Heart left ventricle (tissue), 16 donors: ENCODE results near the gene HEPACAM. TPM values are rescaled to one million over a fixed set of nuclear protein-coding genes. Genes with fewer than 3 reads are reported as not detected.

Experiments used
- ATAC-seq, 4 donors: fragments of 200-7000 bp; cut with Tn5 transposase; one replicate each; pipeline ENCODE4 v1.9.1; 2020 to 2022; ENCODE audit warnings: moderate library complexity in 4 of 4, mild to moderate bottlenecking in 3 of 4, moderate number of reproducible peaks in 1 of 4
- DNase-seq, 5 donors: peaks; one replicate each; pipeline ENCODE4 v3.0.0-alpha.2; 2020
- H3K27ac ChIP-seq, 12 donors: fragments of 200-600 bp; sonication (generic) in 4 of 12; one replicate each; pipeline versions ENCODE4 v1.5.0 to v1.8.0; 2016 to 2022; ENCODE audit warnings: mild to moderate bottlenecking in 2 of 12
- H3K27me3 ChIP-seq, 9 donors: fragments of 200-600 bp; sonication (generic) in 2 of 9; one replicate each; pipeline versions ENCODE4 v1.5.1 to v1.8.0; 2016 to 2022; ENCODE audit warnings: mild to moderate bottlenecking in 3 of 9
- H3K36me3 ChIP-seq, 9 donors: fragments of 200-600 bp; sonication (generic) in 2 of 9; one replicate each; pipeline versions ENCODE4 v1.5.0 to v1.8.0; 2018 to 2022; ENCODE audit warnings: mild to moderate bottlenecking in 2 of 9
- H3K4me1 ChIP-seq, 12 donors: fragments of 200-600 bp; sonication (generic) in 4 of 12; one replicate each; pipeline versions ENCODE4 v1.5.0 to v1.8.0; 2016 to 2022; ENCODE audit warnings: mild to moderate bottlenecking in 3 of 12
- H3K4me3 ChIP-seq, 12 donors: fragments of 200-600 bp; sonication (generic) in 4 of 12; one replicate each; pipeline versions ENCODE4 v1.5.0 to v1.8.0; 2017 to 2022; ENCODE audit warnings: mild to moderate bottlenecking in 9 of 12, moderate library complexity in 4 of 12
- H3K9me3 ChIP-seq, 12 donors: fragments of 200-600 bp; sonication (generic) in 4 of 12; one replicate each; pipeline versions ENCODE4 v1.5.0 to v1.8.0; 2016 to 2022; ENCODE audit warnings: mild to moderate bottlenecking in 1 of 12
- CTCF ChIP-seq, 12 donors: fragments of 200-600 bp; sonication (generic) in 4 of 12; IDR thresholded peaks; one replicate each; pipeline versions ENCODE4 v1.5.0 to v1.8.0; 2018 to 2022; ENCODE audit warnings: antibody characterized with exemption in 12 of 12, mild to moderate bottlenecking in 5 of 12
- POLR2A ChIP-seq, 2 donors: fragments of 450-650 bp; IDR thresholded peaks; one replicate each; pipeline ENCODE4 v1.6.1; 2017; ENCODE audit warnings: antibody characterized with exemption in 2 of 2, mild to moderate bottlenecking in 2 of 2, moderate library complexity in 2 of 2
- WGBS, 4 donors: extraction: QIAGEN DNeasy Blood & Tissue Kit in 2 of 4; methylation state at CpG; one replicate each; pipeline versions ENCODE4 v1.1.5 to v1.1.7; 2013 to 2018; 5-methylcytosine and 5-hydroxymethylcytosine counted together
- intact Hi-C, 10 donors: fragments of 100-400 bp; cut with DNase I; formaldehyde crosslinking; loops; one replicate each; pipeline versions ENCODE4 v1.11.1 to v1.14.2; 2022
- polyA plus RNA-seq, 2 donors: library from polyadenylated mRNA; stranded (reverse); fragments of 200-250 nt; gene quantifications; one replicate each; pipeline ENCODE4 v1.2.3, GENCODE V29; 2013
- total RNA-seq, 9 donors: library from RNA; depleted of rRNA in 2 of 9; stranded (reverse); fragments of >200 nt in 2 of 9; fragmentation: NEBNext Ultra II Directional in 3 of 9; extraction: Animal tissue kit (Norgen Biotek cat#: 25700) in 3 of 9; gene quantifications; one replicate each; pipeline versions ENCODE4 v1.1.0 to v1.2.4, GENCODE V29; 2016 to 2023
- donor health status: ischemic (EF 13 %, LVEDD 7.1; RV severe dilation, severe dysfunction).
- donor health status: healthy with polysubstance abuse.
- donor health status: DM: no; HTN: yes; CAD: no.
- donor health status: DM: no; HTN: no; CAD: no.
- donor health status: ischemic (EF 25% LVEDD 6.9; RV normal size, moderate dysfunction).
- donor health status: ischemic (EF 25% LVEDD 5.7; RV mildly dilated, moderate dysfunction).
- donor health status: healthy.
- donor health status: DM: yes; HTN: yes; CAD: no.
- donor health status: ischemic (EF 35%, LVEDD 5.7; RV mildly dilated, moderate dysfunction).
- donor health status: nonischemic (EF 11% LVEDD 7.7; RV severe dilation, severe dysfunction).
- donor health status: DM: yes; HTN: yes; CAD: no.
- donor health status: PGD.
- donor health status: ischemic (EF 29% LVEDD 5.4; RV normal size, mild dysfunction).
- donor health status: nonischemic (EF 23%, LVEDD 6.1; RV moderate dilation, normal function).

Gene HEPACAM
- total and polyA plus RNA-seq, 11 donors: 0.07 to 2.6 (median 0.38) TPM; not detected in 4

- 92 to 96% (median 93%) methylated on average over 7 of the region's 7 CpGs for WGBS, 4 donors
- no peak overlapping the region for H3K27ac ChIP-seq
- ATAC-seq (no peak), DNase-seq (peak in 1 of 5 donors; percentile 13)
- H3K4me3 ChIP-seq: no peak overlapping the region
- H3K36me3 ChIP-seq: no peaks in the 10 kb centered on the region
- no peak for TF ChIP-seq POLR2A (IDR thresholded peaks at IDR 0.05)
- TF ChIP-seq CTCF (IDR thresholded peaks at IDR 0.05): no peak
- intact Hi-C loops: loop anchor here in 7 of 10 donors (2.0 to 10.0 kb wide), 5 partner anchors 50 to 117 kb away; partner anchors contain the start of gene CCDC15 (in 5 of the 7)
- H3K27me3 ChIP-seq: peaks cover 11 to 65% (median 29%) of the 10 kb centered on the region in 9 donors
- H3K4me1 ChIP-seq: peaks cover 0 to 26% (median 19%) of the 10 kb centered on the region in 12 donors
- no peaks in the 10 kb centered on the region for H3K9me3 ChIP-seq
Measured at GRCh38 chr11:124874571-124875255, 61.1 kb downstream of the HEPACAM start.

- TF ChIP-seq CTCF (IDR thresholded peaks at IDR 0.05): no peak
- no peak for TF ChIP-seq POLR2A (IDR thresholded peaks at IDR 0.05)
- no peaks in the 10 kb centered on the region for H3K36me3 ChIP-seq
- intact Hi-C loops: loop anchor here in 4 of 10 donors (2.0 to 10.0 kb wide), 3 partner anchors 51 to 81 kb away; partner anchors contain the start of gene CCDC15 (in 1 of the 4)
- no peak overlapping the region for H3K27ac ChIP-seq
- no peaks in the 10 kb centered on the region for H3K9me3 ChIP-seq
- ATAC-seq: no peak
- H3K4me1 ChIP-seq: peaks cover 0 to 31% (median 23%) of the 10 kb centered on the region in 12 donors
- 81 to 91% (median 89%) methylated on average over 8 of the region's 8 CpGs for WGBS, 4 donors
- H3K4me3 ChIP-seq: no peak overlapping the region
- peak in 1 of 5 donors; percentile 14 for DNase-seq
- H3K27me3 ChIP-seq: peaks cover 17 to 73% (median 36%) of the 10 kb centered on the region in 9 donors
Measured at GRCh38 chr11:124873951-124874350, 61.9 kb downstream of the HEPACAM start.

- WGBS, 4 donors: 22 to 29% (median 25%) methylated on average over 7 to 9 of the region's 9 CpGs
- TF ChIP-seq CTCF (IDR thresholded peaks at IDR 0.05) (no peak), POLR2A (IDR thresholded peaks at IDR 0.05) (no peak)
- no peak overlapping the region for H3K27ac ChIP-seq
- H3K4me3 ChIP-seq: peak overlapping the region in 1 of 12 donors; percentile 1
- H3K36me3 ChIP-seq: no peaks in the 10 kb centered on the region
- peaks cover 5 to 34% (median 25%) of the 10 kb centered on the region in 12 donors for H3K4me1 ChIP-seq
- H3K27me3 ChIP-seq: peaks cover 27 to 75% (median 48%) of the 10 kb centered on the region in 9 donors
- DNase-seq (no peak), ATAC-seq (no peak)
- intact Hi-C loops: loop anchor here in 3 of 10 donors (10.0 kb wide), 2 partner anchors 52 to 82 kb away; partner anchors contain the start of gene CCDC15 (in 1 of the 3)
- H3K9me3 ChIP-seq: no peaks in the 10 kb centered on the region
Measured at GRCh38 chr11:124872741-124873140, 63.1 kb downstream of the HEPACAM start.

- intact Hi-C loops: loop anchor here in 3 of 10 donors (10.0 kb wide), 2 partner anchors 53 to 83 kb away; partner anchors contain the start of gene CCDC15 (in 1 of the 3)
- Histone ChIP-seq H3K36me3 (no peaks in the 10 kb centered on the region), H3K27me3 (peaks cover 28 to 78% (median 53%) of the 10 kb centered on the region in 9 donors), H3K9me3 (no peaks in the 10 kb centered on the region), H3K4me1 (peaks cover 5 to 33% (median 22%) of the 10 kb centered on the region in 12 donors), H3K4me3 (no peak overlapping the region), H3K27ac (no peak overlapping the region)
- WGBS, 4 donors: 30 to 55% (median 52%) methylated on average over 8 of the region's 8 CpGs
- ATAC-seq (no peak), DNase-seq (no peak)
- TF ChIP-seq POLR2A (IDR thresholded peaks at IDR 0.05) (no peak), CTCF (IDR thresholded peaks at IDR 0.05) (no peak)
Measured at GRCh38 chr11:124872280-124872679, 63.6 kb downstream of the HEPACAM start.
